GM23248 (cell line): ENCODE measurements around the gene MEI1. TPM values are rescaled to one million over a fixed set of nuclear protein-coding genes. Genes with fewer than 3 reads are reported as not detected.
A peak's percentile ranks its signal among the peaks of the same experiment; 100 is the strongest.

Source experiments
- DNase-seq: peaks from one replicate; pipeline ENCODE4 v3.0.0-alpha.2; 2015
- H2AFZ ChIP-seq: fragments of 200-600 bp; sonication (generic); 2 replicates; pipeline ENCODE4 v1.6.1; 2016; ENCODE audit warnings: antibody characterized with exemption
- H3F3A ChIP-seq: fragments of 200-600 bp; sonication (generic); 2 replicates; pipeline ENCODE4 v1.6.1; 2016; ENCODE audit warnings: mild to moderate bottlenecking, antibody characterized with exemption, mixed run types; ENCODE audit not compliant: insufficient read depth
- H3K27ac ChIP-seq: fragments of 200-600 bp; sonication (generic); 2 replicates; pipeline ENCODE4 v1.5.1; 2016; ENCODE audit warnings: mild to moderate bottlenecking
- H3K27me3 ChIP-seq: fragments of 200-600 bp; sonication (generic); replicated peaks from 2 replicates; pipeline ENCODE4 v1.6.1; 2016; ENCODE audit warnings: mild to moderate bottlenecking; ENCODE audit not compliant: insufficient read depth
- H3K36me3 ChIP-seq: fragments of 200-600 bp; sonication (generic); 2 replicates; pipeline ENCODE4 v1.6.1; 2016; ENCODE audit warnings: low read depth, mild to moderate bottlenecking
- H3K4me1 ChIP-seq: fragments of 200-600 bp; sonication (generic); 2 replicates; pipeline ENCODE4 v1.6.1; 2016; ENCODE audit warnings: mild to moderate bottlenecking; ENCODE audit not compliant: insufficient read depth
- H3K4me2 ChIP-seq: fragments of 200-600 bp; sonication (generic); one replicate; pipeline ENCODE4 v1.6.1; 2016; ENCODE audit warnings: mild to moderate bottlenecking; ENCODE audit not compliant: unreplicated experiment
- H3K4me3 ChIP-seq: fragments of 200-600 bp; sonication (generic); 2 replicates; pipeline ENCODE4 v1.5.1; 2016; ENCODE audit warnings: mild to moderate bottlenecking
- H3K79me2 ChIP-seq: fragments of 200-600 bp; sonication (generic); 2 replicates; pipeline ENCODE4 v1.6.1; 2016; ENCODE audit warnings: mild to moderate bottlenecking; ENCODE audit not compliant: insufficient read depth
- H3K9ac ChIP-seq: fragments of 200-600 bp; sonication (generic); 2 replicates; pipeline ENCODE4 v1.6.1; 2016; ENCODE audit warnings: mild to moderate bottlenecking
- H3K9me2 ChIP-seq: fragments of 200-600 bp; sonication (generic); 2 replicates; pipeline ENCODE4 v1.6.1; 2016; ENCODE audit warnings: mixed run types, mild to moderate bottlenecking, moderate library complexity; ENCODE audit not compliant: insufficient read depth
- H3K9me3 ChIP-seq: fragments of 200-600 bp; sonication (generic); one replicate; pipeline ENCODE4 v1.6.1; 2017; ENCODE audit warnings: low read depth
- H4K20me1 ChIP-seq: fragments of 200-600 bp; sonication (generic); 2 replicates; pipeline ENCODE4 v1.6.0; 2016; ENCODE audit not compliant: insufficient read depth
- EZH2 ChIP-seq: fragments of 200-600 bp; sonication (generic); IDR thresholded peaks from 2 replicates; pipeline ENCODE4 v1.6.1; 2018; ENCODE audit warnings: antibody characterized with exemption, mild to moderate bottlenecking; ENCODE audit not compliant: insufficient read depth, poor library complexity, severe bottlenecking
- EZH2phosphoT487 ChIP-seq: fragments of 200-600 bp; sonication (generic); IDR thresholded peaks from 2 replicates; pipeline ENCODE4 v1.6.1; 2018; ENCODE audit warnings: antibody characterized with exemption, moderate library complexity, mild to moderate bottlenecking, low read depth; ENCODE audit not compliant: insufficient read depth
- whole genome bisulfite sequencing, 2 experiments: methylation state at CpG; one replicate each; pipeline ENCODE4 v1.1.6; 2015 to 2017; ENCODE audit warnings: low lambda C conversion rate in 2 of 2, low coverage in 1 of 2; ENCODE audit errors: missing lambda C conversion rate in 2 of 2; 5-methylcytosine and 5-hydroxymethylcytosine counted together
- in situ Hi-C: fragments of 300-500 bp; cut with MboI; formaldehyde crosslinking; loops from 2 replicates; pipeline ENCODE4 v1.15.0; 2020
- polyA plus RNA-seq: library from polyadenylated mRNA; unstranded; fragments of >200 nt; fragmentation: Nextera tagmentation; extraction: Ambion mirVana; gene quantifications from 2 replicates; pipeline ENCODE4 v1.2.1, GENCODE V29; 2016
- total RNA-seq: library from RNA; depleted of rRNA; stranded (reverse); fragments of >200 nt; shearing (Covaris generic); gene quantifications from 2 replicates; pipeline ENCODE4 v1.2.3, GENCODE V29; 2014

The MEI1 gene
- total and polyA plus RNA-seq, 2 experiments from 2014 or later = 2.2 to 5.9 TPM

DNA sequence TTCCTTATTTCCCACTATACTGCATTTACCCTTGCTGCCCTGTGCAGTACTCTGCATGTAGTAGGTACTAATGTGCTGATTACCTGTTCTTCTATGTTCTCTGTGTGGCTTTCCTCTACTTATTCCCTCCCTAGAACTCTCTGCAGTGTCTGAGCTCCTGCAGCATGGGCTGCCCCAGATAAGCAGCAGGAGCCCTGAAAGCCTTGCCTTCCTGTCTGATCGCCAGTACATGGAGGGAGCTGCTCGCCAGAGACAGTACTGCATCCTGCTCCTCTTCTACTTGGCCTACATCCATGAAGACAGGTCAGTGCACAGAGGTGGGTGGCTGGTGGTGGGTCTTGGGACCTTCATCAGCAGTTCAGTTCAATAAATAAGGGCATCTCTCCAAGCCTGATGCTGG lies 58.9 kb downstream of the MEI1 start:
- H3F3A ChIP-seq = no peaks in the 10 kb centered on the region
- WGBS, 2 experiments = 66 to 79% methylated on average over 2 of the region's 2 CpGs
- H3K4me2 ChIP-seq = no peak overlapping the region
- in situ Hi-C loops = no loop called here
- H3K4me1 ChIP-seq = no peaks in the 10 kb centered on the region
- DNase-seq = no peak
- TF ChIP-seq EZH2 (no peak), EZH2phosphoT487 (no peak)
- no peak overlapping the region for H2AFZ ChIP-seq
- H4K20me1 ChIP-seq = no peaks in the 10 kb centered on the region
- no peak overlapping the region for H3K4me3 ChIP-seq
- no peaks in the 10 kb centered on the region for H3K79me2 ChIP-seq
- H3K9me3 ChIP-seq = no peaks in the 10 kb centered on the region
- H3K9ac ChIP-seq = no peak overlapping the region
- H3K9me2 ChIP-seq = no peaks in the 10 kb centered on the region
- no peaks in the 10 kb centered on the region for H3K27me3 ChIP-seq
- H3K27ac ChIP-seq = no peak overlapping the region
- H3K36me3 ChIP-seq = no peaks in the 10 kb centered on the region

DNA sequence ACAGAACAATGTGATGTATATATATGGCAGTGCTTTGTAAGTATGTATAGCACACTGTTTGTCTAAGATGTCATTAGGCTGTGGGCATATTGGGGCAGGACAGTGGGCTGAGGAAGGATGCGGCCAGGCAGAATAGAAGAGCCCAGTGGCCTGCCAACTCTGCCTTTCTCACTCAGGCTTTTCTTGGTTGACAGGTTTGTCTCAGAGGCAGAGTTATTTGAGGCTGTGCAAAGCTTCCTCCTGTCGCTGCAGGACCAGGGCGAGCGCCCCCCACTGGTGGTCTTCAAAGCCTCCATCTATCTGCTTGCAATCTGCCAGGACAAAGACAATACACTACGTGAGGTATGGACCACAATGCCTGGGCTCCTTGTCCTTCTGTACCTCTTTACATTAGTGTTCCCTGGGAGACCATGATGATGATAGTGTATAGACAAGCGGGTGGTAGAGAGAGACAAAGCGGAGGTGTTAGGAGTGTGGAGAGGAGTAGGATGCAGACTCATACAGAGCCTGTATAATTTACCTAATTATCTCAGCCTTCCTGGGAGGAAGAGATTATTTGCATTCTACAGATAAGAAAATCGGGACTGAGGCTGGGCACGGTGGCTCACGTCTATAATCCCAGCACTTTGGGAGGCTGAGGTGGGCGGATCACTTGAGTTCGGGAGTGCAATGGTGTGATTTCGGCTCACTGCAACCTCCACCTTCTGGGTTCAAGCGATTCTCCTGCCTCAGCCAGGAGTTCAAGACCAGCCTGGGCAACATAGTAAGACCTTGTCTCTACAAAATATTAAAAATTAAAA lies 63.9 kb downstream of the MEI1 start:
- no peaks in the 10 kb centered on the region for H3F3A ChIP-seq
- H3K9ac ChIP-seq = no peak overlapping the region
- no peaks in the 10 kb centered on the region for H3K27me3 ChIP-seq
- H2AFZ ChIP-seq = no peak overlapping the region
- H3K4me2 ChIP-seq = no peak overlapping the region
- no peaks in the 10 kb centered on the region for H3K36me3 ChIP-seq
- in situ Hi-C loops = no loop called here
- H3K4me1 ChIP-seq = no peaks in the 10 kb centered on the region
- H3K79me2 ChIP-seq = no peaks in the 10 kb centered on the region
- no peak overlapping the region for H3K4me3 ChIP-seq
- 68 to 75% methylated on average over 14 of the region's 14 CpGs for WGBS, 2 experiments
- H3K27ac ChIP-seq = no peak overlapping the region
- no peak for DNase-seq
- H3K9me3 ChIP-seq = no peaks in the 10 kb centered on the region
- H3K9me2 ChIP-seq = no peaks in the 10 kb centered on the region
- no peaks in the 10 kb centered on the region for H4K20me1 ChIP-seq
- TF ChIP-seq EZH2 = no peak
- no peak for TF ChIP-seq EZH2phosphoT487

DNA sequence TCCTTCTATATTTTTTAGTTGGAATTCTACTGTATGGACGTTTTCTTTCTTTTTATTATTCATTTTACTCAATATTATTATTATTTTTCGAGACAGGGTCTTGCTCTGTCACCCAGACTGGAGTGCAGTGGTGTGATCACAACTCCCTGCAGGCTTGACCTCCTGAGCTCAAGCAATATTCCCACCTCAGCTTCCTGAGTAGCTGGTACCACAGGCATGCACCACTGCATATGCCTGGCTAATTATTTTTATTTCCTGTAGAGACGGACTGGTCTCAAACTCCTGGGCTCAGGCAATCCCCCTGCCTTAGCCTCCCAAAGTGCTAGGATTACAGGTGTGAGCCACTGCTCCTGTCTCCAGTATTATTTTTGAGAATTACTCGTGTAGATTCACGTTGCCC lies 67.2 kb downstream of the MEI1 start:
- no peaks in the 10 kb centered on the region for H3K9me2 ChIP-seq
- no peak overlapping the region for H3K4me3 ChIP-seq
- H3K27ac ChIP-seq = no peak overlapping the region
- H3K79me2 ChIP-seq = no peaks in the 10 kb centered on the region
- 54 to 59% methylated on average over 5 of the region's 5 CpGs for WGBS, 2 experiments
- H3K4me2 ChIP-seq = no peak overlapping the region
- no peaks in the 10 kb centered on the region for H3K27me3 ChIP-seq
- no peak for TF ChIP-seq EZH2phosphoT487
- TF ChIP-seq EZH2 = no peak
- no peaks in the 10 kb centered on the region for H3K4me1 ChIP-seq
- no peaks in the 10 kb centered on the region for H3K36me3 ChIP-seq
- no peaks in the 10 kb centered on the region for H4K20me1 ChIP-seq
- DNase-seq = no peak
- no peak overlapping the region for H3K9ac ChIP-seq
- H3F3A ChIP-seq = no peaks in the 10 kb centered on the region
- no peak overlapping the region for H2AFZ ChIP-seq
- no peaks in the 10 kb centered on the region for H3K9me3 ChIP-seq
- in situ Hi-C loops = no loop called here

DNA sequence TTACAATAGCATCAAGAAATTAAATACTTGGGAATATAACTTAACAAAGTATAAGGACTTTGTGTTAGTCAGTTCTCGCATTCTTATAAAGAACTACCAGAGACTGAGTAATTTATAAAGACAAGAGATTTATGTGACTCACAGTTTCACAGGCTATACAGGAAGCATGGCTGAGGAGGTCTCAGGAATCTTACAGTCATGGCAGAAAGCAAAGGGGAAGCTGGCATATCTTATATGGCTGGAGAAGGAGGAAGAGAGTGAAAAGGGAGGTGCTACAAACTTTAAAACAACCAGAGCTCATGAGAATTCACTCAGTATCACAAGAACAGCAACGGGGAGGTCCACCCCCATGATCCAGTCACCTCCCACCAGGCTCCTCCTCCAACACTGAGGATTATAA lies 69.1 kb downstream of the MEI1 start:
- H3K9me2 ChIP-seq = no peaks in the 10 kb centered on the region
- 55 to 63% methylated on average over 2 of the region's 2 CpGs for WGBS, 2 experiments
- no peak overlapping the region for H3K27ac ChIP-seq
- no peak overlapping the region for H3K4me2 ChIP-seq
- H3K27me3 ChIP-seq = no peaks in the 10 kb centered on the region
- DNase-seq = peak; percentile 36
- H2AFZ ChIP-seq = peak overlapping the region; percentile 29; the same call in 1 of the 2 replicates
- no peaks in the 10 kb centered on the region for H4K20me1 ChIP-seq
- H3K9me3 ChIP-seq = no peaks in the 10 kb centered on the region
- no peaks in the 10 kb centered on the region for H3K4me1 ChIP-seq
- in situ Hi-C loops = no loop called here
- TF ChIP-seq EZH2 (no peak), EZH2phosphoT487 (no peak)
- H3K36me3 ChIP-seq = no peaks in the 10 kb centered on the region
- no peaks in the 10 kb centered on the region for H3K79me2 ChIP-seq
- no peak overlapping the region for H3K9ac ChIP-seq
- peaks cover 4% of the 10 kb centered on the region; the same call in 1 of the 2 replicates for H3F3A ChIP-seq
- H3K4me3 ChIP-seq = no peak overlapping the region
